Activated CD8-positive, alpha-beta memory T cell treated with anti-CD3 and anti-CD28 coated beads, Interleukin-2, amount 10 ng/mL, durations not matched to agents 7 days and 5 days (primary cell): Measurements from ENCODE around the gene CD28. TPM values are rescaled to one million over a fixed set of nuclear protein-coding genes. Genes with fewer than 3 reads are reported as not detected.

Source experiments
- ATAC-seq: fragments of 150-1000 bp; cut with Tn5 transposase; one replicate; pipeline ENCODE4 v1.10.0; 2021; ENCODE audit warnings: moderate library complexity
- CTCF ChIA-PET: fragments of 350-600 bp; sonication (Branson Sonifier 250); formaldehyde crosslinking; loops from one replicate; lab custom pipeline; 2021; ENCODE audit warnings: antibody characterized with exemption; lab: Charles Lee
- DNase-seq: peaks from one replicate; pipeline ENCODE4 v3.0.0-alpha.2; 2020
- H3K27ac Mint-ChIP-seq: one replicate; pipeline ENCODE4 v1.8.0; 2021; ENCODE audit warnings: mild to moderate bottlenecking, mixed read lengths
- H3K27me3 Mint-ChIP-seq: one replicate; pipeline ENCODE4 v1.8.0; 2021; ENCODE audit warnings: mixed read lengths
- H3K36me3 Mint-ChIP-seq: one replicate; pipeline ENCODE4 v1.8.0; 2021; ENCODE audit warnings: mild to moderate bottlenecking, mixed read lengths
- H3K4me1 Mint-ChIP-seq: one replicate; pipeline ENCODE4 v1.8.0; 2021; ENCODE audit warnings: mixed read lengths
- H3K4me3 Mint-ChIP-seq: one replicate; pipeline ENCODE4 v1.8.0; 2021; ENCODE audit warnings: mild to moderate bottlenecking, moderate library complexity, mixed read lengths
- H3K9me3 Mint-ChIP-seq: one replicate; pipeline ENCODE4 v1.8.0; 2022; ENCODE audit warnings: low read depth, mixed read lengths
- total RNA-seq, 2 experiments: library from RNA; stranded (reverse); gene quantifications; one replicate each; pipeline ENCODE4 v1.2.3, GENCODE V29; 2021

The CD28 gene
- total RNA-seq, 2 experiments from 2014 or later = 30.5 to 35.7 TPM

DNA sequence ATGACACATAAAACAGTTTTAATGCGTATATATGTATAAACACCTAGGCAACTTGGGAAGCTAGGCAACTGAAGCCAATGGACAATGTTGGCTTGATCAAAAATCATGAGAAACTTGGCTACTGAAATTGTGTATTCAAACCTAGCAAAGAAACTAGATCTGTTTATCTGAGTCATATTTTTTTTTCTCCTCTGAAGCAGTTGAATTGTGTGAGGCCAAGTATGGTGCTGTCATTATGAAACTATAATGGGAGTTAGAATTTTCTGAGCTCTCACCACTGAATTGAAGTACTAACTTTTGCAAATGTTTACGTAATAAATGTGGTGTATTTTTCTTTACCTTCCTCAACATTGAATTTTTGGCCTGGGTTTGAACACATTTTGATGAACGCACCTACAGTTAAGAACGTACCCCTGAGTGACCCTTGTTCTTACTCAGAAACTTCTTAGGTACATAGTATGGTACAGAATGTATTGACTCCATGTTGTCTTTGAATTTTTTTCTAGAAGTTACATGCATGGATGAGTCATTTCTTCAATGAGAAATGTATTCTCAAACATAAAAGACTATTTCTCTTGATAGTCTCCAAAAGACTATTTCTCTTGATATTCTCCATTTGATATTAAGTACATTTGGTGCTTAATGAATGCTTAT lies 23.8 kb downstream of the CD28 start:
- peak overlapping the region; percentile 88 for H3K27ac Mint-ChIP-seq
- CTCF ChIA-PET = interaction anchor here (0.8 to 6.6 kb wide), 4 partner anchors 10 to 20 kb away, joined by 3 to 56 read pairs (median 15); no protein-coding TSS in a partner anchor
- peaks cover 81% of the 10 kb centered on the region for H3K4me1 Mint-ChIP-seq
- no peaks in the 10 kb centered on the region for H3K27me3 Mint-ChIP-seq
- peak overlapping the region; percentile 27 for H3K4me3 Mint-ChIP-seq
- peaks cover 73% of the 10 kb centered on the region for H3K36me3 Mint-ChIP-seq
- DNase-seq (no peak), ATAC-seq (peak; percentile 79)
- H3K9me3 Mint-ChIP-seq = no peaks in the 10 kb centered on the region

DNA sequence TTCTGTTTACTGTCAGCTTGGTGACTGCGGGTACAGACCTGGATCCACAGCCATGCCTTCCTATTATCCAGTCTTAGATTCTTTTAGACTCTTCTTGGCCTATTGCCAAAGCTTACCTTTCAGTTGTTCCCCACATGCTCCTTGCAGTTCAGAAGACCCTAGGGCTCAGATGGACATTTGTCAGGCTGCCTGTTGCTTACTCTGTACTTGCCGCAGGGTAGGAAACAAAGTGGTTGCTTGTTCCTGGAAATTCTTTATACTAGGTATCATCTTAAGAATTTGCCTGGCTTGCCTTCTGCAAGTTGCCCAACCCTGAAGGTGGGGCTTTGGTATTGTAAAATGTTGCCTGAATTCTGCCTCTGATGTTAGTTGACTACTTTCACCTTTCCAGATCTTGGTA lies 24.4 kb downstream of the CD28 start:
- H3K36me3 Mint-ChIP-seq = peaks cover 76% of the 10 kb centered on the region
- peak overlapping the region; percentile 24 for H3K4me3 Mint-ChIP-seq
- DNase-seq (no peak), ATAC-seq (peak; percentile 10)
- H3K9me3 Mint-ChIP-seq = no peaks in the 10 kb centered on the region
- H3K4me1 Mint-ChIP-seq = peaks cover 81% of the 10 kb centered on the region
- H3K27ac Mint-ChIP-seq = peak overlapping the region; percentile 88
- H3K27me3 Mint-ChIP-seq = no peaks in the 10 kb centered on the region
- CTCF ChIA-PET = interaction anchor here (1.7 to 6.6 kb wide), 4 partner anchors 9 to 84 kb away, joined by 5 to 56 read pairs (median 16); no protein-coding TSS in a partner anchor

DNA sequence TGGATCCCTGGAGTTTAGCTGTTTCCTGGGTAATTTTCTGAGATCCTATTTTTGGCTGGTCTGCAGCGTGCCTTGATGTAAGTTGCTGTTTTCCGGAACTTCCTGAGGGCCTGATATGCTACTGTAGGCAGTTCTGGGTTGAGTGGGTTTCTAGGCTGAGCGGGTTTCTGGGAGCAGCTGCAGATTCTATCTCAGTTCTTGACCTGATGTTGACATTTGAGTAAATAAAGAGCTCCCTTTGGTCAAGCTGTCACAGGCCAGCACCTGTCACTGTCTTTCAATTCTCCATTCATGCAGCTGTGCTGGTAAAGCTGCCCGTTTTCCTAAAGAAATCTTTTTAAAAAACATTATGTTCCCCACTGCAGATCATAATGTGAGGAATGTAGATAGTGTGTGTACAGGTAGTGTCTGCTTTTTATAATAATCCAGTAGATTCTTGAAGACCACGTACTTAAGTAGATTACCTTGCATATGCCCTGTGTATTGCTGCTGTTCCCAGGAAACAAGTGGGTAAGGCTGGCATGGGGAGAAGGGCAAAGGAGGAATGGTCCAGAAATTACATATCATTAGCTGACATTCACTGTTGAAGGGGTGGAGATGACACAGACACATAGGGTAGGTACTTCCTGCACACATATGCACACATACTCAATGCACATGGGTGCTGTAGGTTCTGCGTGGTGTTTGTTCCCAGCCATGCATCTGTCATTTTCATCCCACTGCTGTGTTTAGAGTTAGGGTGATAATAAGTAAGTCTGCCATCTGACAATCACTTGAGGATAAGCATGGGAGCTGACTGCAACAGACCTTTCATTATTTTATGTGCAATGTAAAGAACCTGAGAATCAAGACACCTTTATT lies 25.9 kb downstream of the CD28 start:
- DNase-seq (no peak), ATAC-seq (no peak)
- CTCF ChIA-PET = interaction anchor here (1.1 to 6.6 kb wide), 6 partner anchors 8 to 83 kb away, joined by 3 to 56 read pairs (median 5); no protein-coding TSS in a partner anchor
- Mint-ChIP-seq H3K27me3 (no peaks in the 10 kb centered on the region), H3K36me3 (peaks cover 74% of the 10 kb centered on the region), H3K27ac (peak overlapping the region; percentile 88), H3K4me1 (peaks cover 84% of the 10 kb centered on the region), H3K4me3 (no peak overlapping the region), H3K9me3 (no peaks in the 10 kb centered on the region)

GRCh38 chr2:203732953-203733510 lies 26.6 kb downstream of the CD28 start:
- Mint-ChIP-seq H3K27ac (peak overlapping the region; percentile 72), H3K4me3 (no peak overlapping the region), H3K4me1 (peaks cover 90% of the 10 kb centered on the region), H3K27me3 (no peaks in the 10 kb centered on the region), H3K9me3 (no peaks in the 10 kb centered on the region), H3K36me3 (peaks cover 72% of the 10 kb centered on the region)
- ATAC-seq (no peak), DNase-seq (no peak)
- CTCF ChIA-PET = interaction anchor here (1.2 to 6.6 kb wide), 4 partner anchors 7 to 16 kb away, joined by 4 to 56 read pairs (median 14); no protein-coding TSS in a partner anchor

- H3K4me1 Mint-ChIP-seq = peaks cover 94% of the 10 kb centered on the region
- H3K27me3 Mint-ChIP-seq = no peaks in the 10 kb centered on the region
- H3K9me3 Mint-ChIP-seq = no peaks in the 10 kb centered on the region
- no peak for DNase-seq
- H3K36me3 Mint-ChIP-seq = peaks cover 70% of the 10 kb centered on the region
- peak overlapping the region; percentile 72 for H3K27ac Mint-ChIP-seq
- ATAC-seq = peak; percentile 15
- CTCF ChIA-PET = interaction anchor here (1.2 to 6.6 kb wide), 2 partner anchors 14 to 15 kb away, joined by 4 to 56 read pairs; no protein-coding TSS in a partner anchor
- H3K4me3 Mint-ChIP-seq = no peak overlapping the region
Measured at GRCh38 chr2:203733684-203734083, 27.2 kb downstream of the CD28 start.

DNA sequence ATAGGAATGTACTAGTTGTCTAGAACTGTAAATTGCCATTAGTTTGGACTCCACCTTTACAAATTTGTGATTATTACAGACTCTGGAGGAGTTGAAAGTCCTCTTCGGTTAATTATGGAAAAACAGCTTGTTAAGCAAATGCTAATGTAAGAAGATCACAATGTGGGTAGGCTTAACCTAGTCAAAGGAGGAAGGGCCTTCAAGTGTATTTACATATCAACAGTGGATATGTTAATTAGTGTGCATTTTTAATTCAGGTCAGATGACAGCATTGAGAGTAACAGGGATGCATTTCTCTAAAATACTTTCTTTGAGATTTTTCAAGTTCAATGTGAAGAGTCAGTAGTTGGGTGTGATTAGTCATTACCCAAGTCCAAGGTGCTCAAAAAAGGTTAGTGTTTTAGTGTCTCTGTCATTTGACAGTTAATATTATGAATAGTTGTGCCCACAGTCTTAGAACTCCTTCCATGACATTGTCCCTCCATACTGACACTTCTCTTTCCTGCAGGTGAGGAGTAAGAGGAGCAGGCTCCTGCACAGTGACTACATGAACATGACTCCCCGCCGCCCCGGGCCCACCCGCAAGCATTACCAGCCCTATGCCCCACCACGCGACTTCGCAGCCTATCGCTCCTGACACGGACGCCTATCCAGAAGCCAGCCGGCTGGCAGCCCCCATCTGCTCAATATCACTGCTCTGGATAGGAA lies 28.0 kb downstream of the CD28 start:
- no peaks in the 10 kb centered on the region for H3K9me3 Mint-ChIP-seq
- no peak overlapping the region for H3K4me3 Mint-ChIP-seq
- H3K27ac Mint-ChIP-seq = peak overlapping the region; percentile 66
- no peaks in the 10 kb centered on the region for H3K27me3 Mint-ChIP-seq
- peak; percentile 3 for ATAC-seq
- peaks cover 67% of the 10 kb centered on the region for H3K36me3 Mint-ChIP-seq
- peaks cover 94% of the 10 kb centered on the region for H3K4me1 Mint-ChIP-seq
- CTCF ChIA-PET = interaction anchor here (1.2 to 6.6 kb wide), 2 partner anchors 15 kb away, joined by 4 to 56 read pairs; no protein-coding TSS in a partner anchor
- DNase-seq = no peak

DNA sequence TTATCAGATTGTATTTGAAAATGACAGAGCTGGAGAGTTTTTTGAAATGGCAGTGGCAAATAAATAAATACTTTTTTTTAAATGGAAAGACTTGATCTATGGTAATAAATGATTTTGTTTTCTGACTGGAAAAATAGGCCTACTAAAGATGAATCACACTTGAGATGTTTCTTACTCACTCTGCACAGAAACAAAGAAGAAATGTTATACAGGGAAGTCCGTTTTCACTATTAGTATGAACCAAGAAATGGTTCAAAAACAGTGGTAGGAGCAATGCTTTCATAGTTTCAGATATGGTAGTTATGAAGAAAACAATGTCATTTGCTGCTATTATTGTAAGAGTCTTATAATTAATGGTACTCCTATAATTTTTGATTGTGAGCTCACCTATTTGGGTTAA lies 30.9 kb downstream of the CD28 start:
- Mint-ChIP-seq H3K4me1 (peaks cover 94% of the 10 kb centered on the region), H3K4me3 (no peak overlapping the region), H3K27me3 (no peaks in the 10 kb centered on the region), H3K27ac (peak overlapping the region; percentile 76), H3K36me3 (peaks cover 58% of the 10 kb centered on the region), H3K9me3 (peaks cover 2% of the 10 kb centered on the region)
- DNase-seq = no peak
- CTCF ChIA-PET = interaction anchor here (1.0 to 1.5 kb wide), 3 partner anchors 12 to 32 kb away, joined by 3 to 4 read pairs (median 4); no protein-coding TSS in a partner anchor
- peak; percentile 11 for ATAC-seq

GRCh38 chr2:203739351-203739750 lies 32.9 kb downstream of the CD28 start:
- Mint-ChIP-seq H3K4me1 (peaks cover 83% of the 10 kb centered on the region), H3K36me3 (peaks cover 44% of the 10 kb centered on the region), H3K27me3 (no peaks in the 10 kb centered on the region), H3K9me3 (peaks cover 4% of the 10 kb centered on the region), H3K27ac (peak overlapping the region; percentile 96), H3K4me3 (no peak overlapping the region)
- CTCF ChIA-PET = interaction anchor here (0.6 to 2.5 kb wide), 6 partner anchors 8 to 266 kb away, joined by 3 to 25 read pairs (median 4); no protein-coding TSS in a partner anchor
- ATAC-seq = peak; percentile 27
- DNase-seq = no peak

DNA sequence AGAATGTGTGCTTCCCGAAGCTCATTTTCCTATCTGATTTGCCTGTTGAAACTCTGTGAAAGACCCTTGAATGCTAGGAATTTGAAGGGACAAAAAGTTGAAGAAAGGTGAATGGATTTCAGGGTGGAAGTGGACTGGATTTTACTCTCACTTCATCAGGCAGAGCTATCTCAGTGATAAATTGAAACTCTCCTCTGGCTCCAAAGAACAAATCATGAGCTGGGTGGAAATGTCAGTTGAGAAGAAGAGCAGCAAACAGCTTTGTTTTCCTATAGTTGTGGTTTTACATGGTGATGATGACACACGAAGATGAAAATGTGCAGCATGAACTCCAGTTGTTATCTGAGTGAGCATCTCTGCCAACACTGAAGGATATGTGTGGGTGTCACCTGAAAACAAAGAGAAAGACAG lies 34.4 kb downstream of the CD28 start:
- Mint-ChIP-seq H3K27me3 (no peaks in the 10 kb centered on the region), H3K27ac (peak overlapping the region; percentile 96), H3K4me3 (peak overlapping the region; percentile 47), H3K4me1 (peaks cover 76% of the 10 kb centered on the region), H3K9me3 (peaks cover 9% of the 10 kb centered on the region), H3K36me3 (peaks cover 38% of the 10 kb centered on the region)
- ATAC-seq (peak; percentile 72), DNase-seq (peak; percentile 61)
- CTCF ChIA-PET = interaction anchor here (1.0 to 2.5 kb wide), 8 partner anchors 10 to 129 kb away, joined by 3 to 25 read pairs (median 4); partner anchors contain the start of gene CD28

DNA sequence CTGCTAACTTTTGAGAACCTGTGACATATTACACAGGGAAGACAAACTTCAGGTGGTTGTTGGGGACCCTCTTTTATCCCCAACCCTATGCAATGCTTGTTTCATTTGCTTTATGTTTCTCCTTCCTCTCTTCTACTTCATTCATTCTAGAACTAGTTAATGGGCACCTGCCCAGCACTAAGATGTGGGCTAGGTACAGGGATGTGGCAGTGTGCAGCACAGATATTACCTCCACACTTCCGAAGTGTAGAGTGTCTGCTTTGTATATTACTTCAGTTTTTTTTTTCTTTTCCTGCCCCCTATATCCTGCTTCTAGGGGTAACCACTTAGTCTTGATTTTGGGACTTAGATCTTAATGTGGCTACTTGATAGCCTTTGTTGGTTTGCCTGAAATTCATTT lies 35.1 kb downstream of the CD28 start:
- CTCF ChIA-PET = interaction anchor here (1.0 to 2.5 kb wide), 8 partner anchors 9 to 128 kb away, joined by 3 to 24 read pairs (median 4); partner anchors contain the start of gene CD28
- no peaks in the 10 kb centered on the region for H3K27me3 Mint-ChIP-seq
- H3K4me3 Mint-ChIP-seq = peak overlapping the region; percentile 47
- ATAC-seq = peak; percentile 40
- H3K9me3 Mint-ChIP-seq = peaks cover 12% of the 10 kb centered on the region
- peaks cover 73% of the 10 kb centered on the region for H3K4me1 Mint-ChIP-seq
- H3K36me3 Mint-ChIP-seq = peaks cover 35% of the 10 kb centered on the region
- DNase-seq = no peak
- H3K27ac Mint-ChIP-seq = peak overlapping the region; percentile 96

- H3K27ac Mint-ChIP-seq = peak overlapping the region; percentile 12
- peaks cover 14% of the 10 kb centered on the region for H3K9me3 Mint-ChIP-seq
- H3K27me3 Mint-ChIP-seq = no peaks in the 10 kb centered on the region
- CTCF ChIA-PET = interaction anchor here (0.9 kb wide), 1 partner anchor 12 kb away, joined by 4 read pairs; no protein-coding TSS in a partner anchor
- H3K36me3 Mint-ChIP-seq = peaks cover 33% of the 10 kb centered on the region
- H3K4me3 Mint-ChIP-seq = no peak overlapping the region
- ATAC-seq (no peak), DNase-seq (no peak)
- peaks cover 66% of the 10 kb centered on the region for H3K4me1 Mint-ChIP-seq
Measured at GRCh38 chr2:203743441-203743981, 37.1 kb downstream of the CD28 start.

- peaks cover 65% of the 10 kb centered on the region for H3K4me1 Mint-ChIP-seq
- CTCF ChIA-PET = interaction anchor here (1.6 kb wide), 1 partner anchor 41 kb away, joined by 3 read pairs; no protein-coding TSS in a partner anchor
- H3K27me3 Mint-ChIP-seq = no peaks in the 10 kb centered on the region
- peaks cover 33% of the 10 kb centered on the region for H3K36me3 Mint-ChIP-seq
- no peak overlapping the region for H3K4me3 Mint-ChIP-seq
- no peak for ATAC-seq
- peak overlapping the region; percentile 65 for H3K27ac Mint-ChIP-seq
- DNase-seq = no peak
- H3K9me3 Mint-ChIP-seq = peaks cover 14% of the 10 kb centered on the region
Measured at GRCh38 chr2:203744091-203744490, 37.7 kb downstream of the CD28 start.
